ENCODE results near the gene ISYNA1.

DNA sequence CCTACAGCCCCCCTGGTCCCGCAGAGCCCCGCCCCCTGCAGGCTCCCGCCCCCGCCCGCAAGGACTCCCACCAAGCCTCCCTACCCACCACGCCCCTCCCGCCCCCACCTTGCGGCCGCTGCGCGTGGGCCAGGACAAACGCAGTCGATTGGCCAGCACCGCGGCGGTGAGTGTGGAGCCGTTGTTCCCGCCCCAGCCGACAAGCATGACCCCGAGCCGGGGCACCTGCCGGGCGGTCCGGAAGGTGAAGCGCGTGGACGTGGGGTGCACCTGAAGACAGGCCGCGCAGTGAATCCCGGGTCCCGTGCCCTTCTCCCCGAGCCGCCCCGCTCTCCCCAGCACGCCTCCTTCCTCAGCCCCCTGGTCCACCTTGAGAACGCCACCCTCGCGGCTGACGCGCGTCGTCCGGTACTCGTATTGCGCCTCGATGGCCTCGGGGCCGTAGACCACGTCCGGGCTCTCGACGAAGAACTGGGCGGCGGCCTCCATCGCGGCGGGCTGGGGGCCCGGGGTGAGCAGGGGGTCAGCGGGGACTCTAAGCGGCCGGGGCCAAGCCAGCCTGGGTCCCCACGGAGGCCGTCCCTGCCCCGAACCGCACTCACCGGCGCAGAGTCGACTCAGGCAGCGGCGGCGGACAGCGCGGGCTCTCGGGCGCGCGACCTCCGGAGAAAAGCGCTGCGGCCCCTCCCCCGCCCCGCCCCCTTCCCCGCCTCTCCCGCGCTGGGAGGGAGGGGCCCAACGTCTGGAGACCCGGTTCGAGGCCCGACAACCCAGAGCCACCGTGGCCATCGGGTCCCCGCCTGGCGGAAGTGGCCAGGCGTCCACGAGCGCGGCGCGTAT is at the start of gene ISYNA1:
- TF ChIP-seq EP300 (IDR thresholded peaks at IDR 0.05; ENCODE audit: borderline replicate concordance) (0 out of 2 replicates have a peak, but pooled peaks have one; percentile 29), TAF1 (IDR thresholded peaks at IDR 0.05; ENCODE audit: low read depth) (peak; percentile 56), FOXM1 (IDR thresholded peaks at IDR 0.05; ENCODE audit: borderline replicate concordance, low read depth) (no peak), TEAD4 (IDR thresholded peaks at IDR 0.05) (no peak), EGR1 (IDR thresholded peaks at IDR 0.05) (peak; percentile 90), RAD21 (IDR thresholded peaks at IDR 0.05; ENCODE audit: low read depth) (no peak), TCF12 (IDR thresholded peaks at IDR 0.05; ENCODE audit: low read depth) (peak; percentile 22; the same call in 1 of the 2 replicates), CREB1 (IDR thresholded peaks at IDR 0.05; ENCODE audit: low read depth) (no peak), ZBTB7A (IDR thresholded peaks at IDR 0.05; ENCODE audit: low read depth) (no peak; the same call in 1 of the 2 replicates)
- TF ChIP-seq, protein P1, sequence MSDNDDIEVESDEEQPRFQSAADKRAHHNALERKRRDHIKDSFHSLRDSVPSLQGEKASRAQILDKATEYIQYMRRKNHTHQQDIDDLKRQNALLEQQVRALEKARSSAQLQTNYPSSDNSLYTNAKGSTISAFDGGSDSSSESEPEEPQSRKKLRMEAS (IDR thresholded peaks at IDR 0.05) = peak; percentile 92
- TF ChIP-seq, protein P2, sequence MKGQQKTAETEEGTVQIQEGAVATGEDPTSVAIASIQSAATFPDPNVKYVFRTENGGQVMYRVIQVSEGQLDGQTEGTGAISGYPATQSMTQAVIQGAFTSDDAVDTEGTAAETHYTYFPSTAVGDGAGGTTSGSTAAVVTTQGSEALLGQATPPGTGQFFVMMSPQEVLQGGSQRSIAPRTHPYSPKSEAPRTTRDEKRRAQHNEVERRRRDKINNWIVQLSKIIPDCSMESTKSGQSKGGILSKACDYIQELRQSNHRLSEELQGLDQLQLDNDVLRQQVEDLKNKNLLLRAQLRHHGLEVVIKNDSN (IDR thresholded peaks at IDR 0.05) = no peak
